Activated naive CD4-positive, alpha-beta T cell treated with Interleukin-2 at 50 U/mL for 16 hours (primary cell): ENCODE measurements around the gene ZNF728.
"Not testable (repeated sequence)": the region's sequence is repeated elsewhere in the genome, so short reads cannot be mapped to it uniquely, and the experiment has no call there.

Experiments
- DNase-seq: peaks from one replicate; pipeline ENCODE4 v3.0.0-alpha.2; 2020

Gene ZNF728

DNA sequence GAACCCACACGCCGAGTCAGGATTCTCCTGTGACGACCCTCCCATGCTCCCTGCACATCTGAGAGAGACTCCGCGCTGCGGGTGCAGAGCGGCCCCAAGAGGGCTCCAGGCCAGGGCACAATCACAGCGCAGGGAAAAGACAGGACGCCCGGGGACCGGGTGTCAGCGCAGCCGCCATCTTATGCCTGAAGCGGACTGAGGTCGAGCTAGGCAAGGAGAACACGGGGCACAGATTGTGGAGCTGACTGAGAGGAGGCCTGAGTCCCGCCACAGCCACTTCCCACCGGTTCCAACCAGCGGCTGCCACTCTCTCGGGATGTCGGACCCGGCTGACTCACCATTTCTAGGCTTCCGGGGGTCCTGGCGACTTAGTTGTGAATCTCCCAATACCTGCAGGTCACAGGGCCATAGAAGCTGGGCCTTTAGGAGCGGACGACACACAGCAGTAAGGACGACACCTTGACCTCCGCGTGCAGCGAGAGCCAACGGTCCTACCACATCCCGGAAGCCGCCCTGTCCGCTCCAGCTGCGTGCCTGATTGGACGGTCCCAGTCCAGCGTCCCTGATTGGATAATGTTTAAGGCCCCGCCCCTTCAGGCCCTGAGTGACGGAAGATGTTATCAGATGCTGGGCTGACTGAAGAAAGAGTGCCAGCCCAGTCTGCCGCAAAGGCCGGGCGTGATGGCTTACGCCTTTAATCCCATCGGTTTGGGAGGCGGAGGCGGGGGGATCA lies at the start of gene ZNF728:
ZNF728 (minus strand) TSS at position 487 of the 733 bp plus-strand sequence; CDS start at position 341, 146 bp downstream.
- DNase-seq, result no peak

DNA sequence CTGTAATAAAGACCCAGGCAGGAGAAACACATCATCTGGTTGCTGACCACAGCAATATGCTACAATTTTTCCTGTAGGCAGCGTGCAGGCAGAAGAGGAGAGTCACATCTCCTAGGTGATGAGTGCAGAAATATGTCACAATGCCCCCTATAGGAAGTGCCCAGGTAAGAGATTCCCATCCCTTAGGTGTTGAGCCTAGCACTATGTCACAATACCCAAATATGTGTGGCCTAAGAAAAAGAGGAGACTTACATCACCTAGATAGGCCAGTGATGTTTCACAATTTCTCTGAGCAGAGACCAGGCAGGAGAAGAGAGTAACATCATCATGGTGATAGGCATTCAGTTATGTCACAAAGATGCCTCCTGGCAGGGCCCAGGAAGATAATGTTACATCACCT lies 49.4 kb upstream of the ZNF728 start:
- DNase-seq, result no peak

DNA sequence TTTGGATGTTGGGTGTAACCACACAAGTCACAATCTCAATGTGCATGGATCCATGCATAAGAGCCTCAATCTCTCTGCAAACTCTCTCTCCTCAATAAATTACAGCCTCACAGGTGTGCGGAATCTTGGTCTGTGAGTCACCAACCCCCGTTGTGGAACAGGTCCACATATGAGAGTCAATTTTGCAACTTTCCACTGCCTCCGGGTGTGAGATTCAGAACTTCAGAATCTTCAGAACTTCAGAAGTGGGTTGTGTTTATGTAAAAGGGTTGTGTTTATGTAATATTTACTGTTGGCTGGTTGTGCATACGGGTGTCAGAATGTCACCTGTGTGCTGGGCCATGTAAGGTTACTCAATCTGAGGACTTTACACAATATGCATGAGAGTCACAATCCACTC lies 46.3 kb upstream of the ZNF728 start:
- no peak for DNase-seq

DNA sequence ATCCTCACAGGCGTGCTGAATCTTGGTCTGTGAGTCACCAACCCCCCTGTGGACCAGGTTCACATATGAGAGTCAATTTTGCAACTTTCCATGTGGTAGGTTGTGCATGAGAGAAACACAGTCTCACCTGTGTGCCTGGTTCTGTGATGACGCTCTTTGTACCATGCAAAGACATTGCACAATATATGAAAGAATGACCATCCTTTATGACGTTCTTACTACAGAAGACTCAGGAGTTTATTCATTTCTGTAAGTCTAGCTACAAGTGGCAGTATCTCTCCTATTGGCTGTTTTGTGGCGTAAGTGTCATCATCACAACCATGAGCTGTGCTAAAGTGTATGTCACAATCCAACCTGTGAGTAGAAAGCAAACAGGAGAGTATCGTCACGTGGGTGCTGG lies 43.8 kb upstream of the ZNF728 start:
- no peak for DNase-seq

DNA sequence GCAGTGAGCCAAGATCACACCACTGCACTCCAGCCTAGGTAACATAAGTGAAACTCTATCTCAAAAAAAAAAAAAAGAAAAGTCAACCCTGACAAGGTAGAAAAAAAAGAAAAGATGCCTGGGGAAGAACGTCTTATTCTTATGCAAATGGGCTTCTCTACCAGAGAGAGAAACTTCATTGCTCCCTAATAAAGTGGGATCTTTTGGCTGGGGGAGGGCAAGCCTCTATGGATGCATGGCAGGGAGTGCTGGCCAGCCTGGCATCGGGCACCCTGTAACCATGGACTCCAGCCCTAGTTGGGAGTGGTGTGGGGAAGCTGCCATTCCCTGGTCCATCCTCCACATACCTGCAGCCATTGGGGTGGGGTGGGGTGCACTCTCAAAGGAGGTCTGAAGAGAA lies 30.7 kb upstream of the ZNF728 start:
- DNase-seq, result no peak

DNA sequence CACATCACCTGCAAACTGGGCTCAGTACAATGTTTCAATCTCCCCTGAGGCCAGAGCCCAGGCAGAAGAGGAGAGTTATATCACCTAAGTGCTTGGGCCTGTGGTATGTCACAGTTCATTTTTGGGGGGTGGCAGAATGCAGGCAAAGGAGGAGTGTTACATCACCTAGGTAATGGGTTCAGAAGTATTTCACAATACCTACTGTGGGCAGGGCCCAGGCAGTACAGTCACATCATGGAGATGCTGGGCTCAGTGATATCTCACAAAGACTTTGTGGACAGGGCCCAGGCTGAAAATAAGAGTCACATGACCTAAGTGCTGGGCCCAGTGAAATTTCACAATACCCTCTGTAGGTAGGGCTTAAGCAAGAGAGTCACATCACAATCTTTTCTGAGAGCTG lies 12.7 kb upstream of the ZNF728 start:
- DNase-seq, result no peak

DNA sequence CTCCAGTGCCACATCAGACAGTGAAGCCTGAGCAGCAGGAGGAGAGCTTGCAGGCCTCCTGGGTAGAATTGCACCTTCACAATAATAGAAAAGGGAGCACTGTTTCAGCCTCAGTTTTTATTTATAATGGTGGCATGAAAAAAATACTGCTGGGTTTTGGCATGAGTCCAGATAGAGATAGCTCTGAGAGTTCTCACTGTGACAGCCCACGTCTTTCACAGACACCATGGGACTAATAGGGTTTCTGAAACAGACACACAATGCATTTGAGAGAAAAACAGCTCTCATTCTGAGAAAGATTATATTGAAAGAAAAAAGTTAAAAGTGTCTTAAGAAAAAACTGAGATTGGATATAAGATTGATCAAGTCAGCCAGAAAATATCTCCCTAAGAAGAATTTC lies 8.0 kb downstream of the ZNF728 start:
- not testable (repeated sequence) for DNase-seq

DNA sequence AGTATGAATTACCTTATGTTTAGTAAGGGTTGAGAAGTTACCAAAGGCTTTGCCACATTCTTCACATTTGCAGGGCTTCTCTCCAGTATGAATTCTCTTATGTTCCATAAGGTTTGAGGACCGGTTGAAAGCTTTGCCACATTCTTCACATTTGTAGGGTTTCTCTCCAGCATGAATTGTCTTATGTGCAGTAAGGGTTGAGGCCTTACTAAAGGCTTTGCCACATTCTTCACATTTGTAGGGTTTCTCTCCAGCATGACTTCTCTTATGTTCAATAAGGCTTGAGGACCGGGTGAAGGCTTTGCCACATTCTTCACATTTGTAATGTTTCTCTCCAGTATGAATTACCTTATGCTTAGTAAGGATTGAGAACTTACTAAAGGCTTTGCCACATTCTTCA lies 26.7 kb downstream of the ZNF728 start:
- DNase-seq, result no peak

DNA sequence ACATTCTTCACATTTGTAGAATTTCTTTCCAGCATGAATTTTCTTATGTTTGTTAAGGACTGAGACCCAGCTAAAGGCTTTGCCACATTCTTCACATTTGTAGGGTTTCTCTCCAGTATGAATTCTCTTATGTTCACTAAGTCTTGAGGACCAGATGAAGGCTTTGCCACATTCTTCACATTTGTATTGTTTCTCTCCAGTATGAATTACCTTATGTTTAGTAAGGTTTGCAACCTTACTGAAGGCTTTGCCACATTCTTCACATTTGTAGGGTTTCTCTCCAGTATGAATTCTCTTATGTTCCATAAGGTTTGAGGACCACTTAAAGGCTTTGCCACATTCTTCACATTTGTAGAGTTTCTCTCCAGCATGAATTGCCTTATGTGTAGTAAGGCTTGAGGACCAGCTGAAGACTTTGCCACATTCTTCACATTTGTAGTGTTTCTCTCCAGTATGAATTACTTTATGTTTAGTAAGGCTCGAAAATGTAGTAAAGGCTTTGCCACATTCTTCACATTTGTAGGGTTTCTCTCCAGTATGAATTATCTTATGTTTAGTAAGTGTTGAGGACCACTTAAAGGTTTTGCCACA lies 27.3 kb downstream of the ZNF728 start:
- DNase-seq, result not testable (repeated sequence)

DNA sequence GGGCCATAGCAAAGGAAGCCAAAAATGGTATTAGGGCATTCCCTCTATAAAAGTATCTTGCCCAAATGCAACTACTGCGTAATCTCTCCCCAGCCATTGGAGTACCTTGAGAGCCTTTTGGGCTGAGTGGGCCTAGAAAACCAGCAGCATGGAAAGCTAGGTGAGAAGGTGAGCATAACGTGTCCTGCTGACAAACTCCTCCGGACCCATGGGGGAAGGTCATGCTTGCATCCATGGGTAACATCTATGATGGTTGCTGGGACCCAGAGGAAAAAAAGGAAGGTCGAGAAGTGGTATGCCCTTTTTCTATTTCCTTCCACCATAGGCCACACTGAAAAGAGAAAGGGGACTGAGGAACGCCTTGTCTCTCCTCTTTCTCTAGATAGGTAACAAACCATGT lies 57.4 kb downstream of the ZNF728 start:
- no peak for DNase-seq

DNA sequence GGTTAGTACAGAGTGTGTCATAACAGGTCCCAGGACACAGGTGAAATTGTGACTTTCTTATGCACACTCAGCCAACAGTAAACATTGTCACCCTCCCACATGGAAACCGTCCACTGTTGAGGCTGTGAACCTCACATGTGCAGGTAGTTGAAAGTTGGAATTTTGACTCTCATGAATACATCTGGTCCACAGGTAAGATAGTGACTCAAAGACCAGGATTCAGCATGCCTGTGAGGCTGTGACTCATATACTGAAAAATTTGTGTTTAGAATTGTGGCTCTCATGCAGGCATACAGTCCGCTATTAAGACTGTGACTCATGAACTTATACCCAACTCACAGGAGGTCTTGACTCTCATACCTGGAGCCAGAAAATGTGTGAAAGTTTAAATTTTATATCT lies 67.8 kb downstream of the ZNF728 start:
- DNase-seq, result no peak

DNA sequence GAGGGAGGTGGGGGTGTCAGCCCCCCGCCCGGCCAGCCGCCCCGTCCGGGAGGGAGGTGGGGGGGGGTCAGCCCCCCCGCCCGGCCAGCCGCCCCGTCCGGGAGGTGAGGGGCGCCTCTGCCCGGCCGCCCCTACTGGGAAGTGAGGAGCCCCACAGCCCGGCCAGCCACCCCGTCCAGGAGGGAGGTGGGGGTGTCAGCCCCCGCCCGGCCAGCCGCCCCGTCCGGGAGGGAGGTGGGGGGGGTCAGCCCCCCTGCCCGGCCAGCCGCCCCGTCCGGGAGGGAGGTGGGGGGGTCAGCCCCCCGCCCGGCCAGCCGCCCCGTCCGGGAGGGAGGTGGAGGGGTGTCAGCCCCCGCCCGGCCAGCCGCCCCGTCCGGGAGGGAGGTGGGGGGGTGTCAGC lies 75.4 kb downstream of the ZNF728 start:
- not testable (repeated sequence) for DNase-seq

DNA sequence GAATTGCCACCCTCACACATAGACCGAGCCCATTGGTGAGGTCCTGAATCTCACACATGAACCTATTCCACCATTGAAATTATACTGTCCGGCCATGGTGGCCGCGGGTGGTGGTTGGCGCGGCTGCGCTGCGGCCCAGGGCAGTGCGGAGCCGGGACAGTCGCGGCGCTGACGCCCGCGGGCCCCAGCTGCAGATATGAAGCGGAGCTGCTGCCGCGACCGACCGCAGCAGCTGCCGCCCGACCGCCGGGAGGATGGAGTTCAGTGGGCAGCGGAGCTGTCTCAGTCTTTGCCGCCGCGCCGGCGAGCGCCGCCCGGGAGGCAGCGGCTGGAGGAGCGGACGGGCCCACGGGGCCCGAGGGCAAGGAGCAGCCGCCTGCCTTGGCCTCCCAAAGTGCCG lies 77.8 kb downstream of the ZNF728 start:
- not testable (repeated sequence) for DNase-seq
